ENCODE data around the gene SH3BP4. TPM values are rescaled to one million over a fixed set of nuclear protein-coding genes. Genes with fewer than 3 reads are reported as not detected.

The SH3BP4 gene
- total and polyA plus RNA-seq, 2 of the 8 experiments (the other 6 are each of a cell fraction or from before 2014, with no cell fraction given), result 28.3 to 35.4 TPM

GRCh38 chr2:234960175-234961088, 8.6 kb downstream of the SH3BP4 start:
- peak overlapping the region in 1 of 2 experiments; percentile 19; a peak in 1 of 4 replicates for H3K4me2 ChIP-seq (ENCODE audit: insufficient read depth in 1 of 2, low read depth in 2 of 2, low read length in 2 of 2)
- H4K20me1 ChIP-seq (replicated peaks in 1 of 2; ENCODE audit: control insufficient read depth in 1 of 2, insufficient read depth in 2 of 2, low read length in 2 of 2), result peaks cover 22 to 27% of the 10 kb centered on the region in 2 experiments
- H3K27ac ChIP-seq (ENCODE audit: low read depth, low read length), result no peak overlapping the region
- no peak overlapping the region for H2BK120ac ChIP-seq (replicated peaks; ENCODE audit: low read depth, low read length)
- H2AK5ac ChIP-seq (ENCODE audit: low read depth, low read length), result peak overlapping the region; percentile 85; the same call in 1 of the 2 replicates
- peaks cover 47 to 100% of the 10 kb centered on the region in 2 experiments for H3K79me2 ChIP-seq (ENCODE audit: control insufficient read depth in 1 of 2, insufficient read depth in 2 of 2, low read length in 2 of 2)
- H2AFZ ChIP-seq (ENCODE audit: low read length), result no peak overlapping the region
- no peak overlapping the region for H3K56ac ChIP-seq (replicated peaks; ENCODE audit: insufficient read length, low read depth, low read length)
- FAIRE-seq, result no peak
- no peak for DNase-seq (ENCODE audit: low read depth in 1 of 2, low spot score in 2 of 2)
- H2BK12ac ChIP-seq (ENCODE audit: low read depth, low read length), result no peak overlapping the region
- H3K9ac ChIP-seq (replicated peaks in 1 of 4; ENCODE audit: extremely low read depth in 1 of 4, low read depth in 3 of 4, low read length in 3 of 4), result no peak overlapping the region
- ChIA-PET POLR2A (ENCODE audit: partially characterized antibody) (no interaction called here), CTCF (ENCODE audit: partially characterized antibody) (interaction anchor here (0.8 to 1.0 kb wide), 2 partner anchors 79 to 415 kb away, joined by 3 to 4 read pairs; no protein-coding TSS in a partner anchor)
- H3K9me3 ChIP-seq (ENCODE audit: insufficient read depth in 2 of 2, low read depth in 1 of 2, low read length in 1 of 2), result no peaks in the 10 kb centered on the region
- H4K91ac ChIP-seq (replicated peaks; ENCODE audit: insufficient read length, low read length), result no peak overlapping the region
- no peak overlapping the region for H2BK5ac ChIP-seq (ENCODE audit: low read depth, low read length)
- H3K79me1 ChIP-seq (ENCODE audit: low read depth, low read length), result peaks cover 22% of the 10 kb centered on the region
- WGBS, 2 experiments (ENCODE audit: extremely low coverage in 1 of 2, insufficient coverage in 1 of 2, insufficient read length in 1 of 2, insufficient replicate concordance in 2 of 2, low coverage in 1 of 2, low lambda C conversion rate in 2 of 2, missing lambda C conversion rate in 1 of 2), result 88% methylated on average over 13 of the region's 13 CpGs; no CpG with 5 or more reads in 1 of the 2 experiments
- H3K18ac ChIP-seq (ENCODE audit: extremely low read depth, low read length), result no peak overlapping the region; the same call in 1 of the 2 replicates
- no peak overlapping the region for H3K4ac ChIP-seq (replicated peaks; ENCODE audit: insufficient read length, low read depth, low read length)
- no peak overlapping the region for H3K4me3 ChIP-seq (ENCODE audit: extremely low read depth in 1 of 4, insufficient read depth in 2 of 4, low read depth in 3 of 4, low read length in 4 of 4)
- peaks cover 4 to 27% (median 23%) of the 10 kb centered on the region in 4 experiments for H3K4me1 ChIP-seq (replicated peaks in 1 of 4; ENCODE audit: control insufficient read depth in 3 of 4, insufficient read depth in 4 of 4, low read length in 3 of 4)
- H3K14ac ChIP-seq (ENCODE audit: insufficient read length), result no peak overlapping the region
- no peak overlapping the region for H4K5ac ChIP-seq (ENCODE audit: insufficient read length, low read depth, low read length)
- H3K27me3 ChIP-seq (replicated peaks in 1 of 4; ENCODE audit: control insufficient read depth in 3 of 4, extremely low read depth in 1 of 4, insufficient read depth in 3 of 4, low read length in 3 of 4), result no peaks in the 10 kb centered on the region
- no peak overlapping the region for H4K8ac ChIP-seq (ENCODE audit: extremely low read depth, insufficient read depth, low read length)
- no peaks in the 10 kb centered on the region; a peak in 1 of 8 replicates for H3K36me3 ChIP-seq (ENCODE audit: control insufficient read depth in 2 of 4, insufficient read depth in 4 of 4, low read length in 3 of 4)
- no peak overlapping the region for H2BK20ac ChIP-seq (ENCODE audit: low read length)
- no peak overlapping the region for H3K23ac ChIP-seq (ENCODE audit: insufficient read length)
- no peaks in the 10 kb centered on the region for H3K23me2 ChIP-seq (ENCODE audit: low read depth, low read length)
- H2BK15ac ChIP-seq (ENCODE audit: low read length), result no peak overlapping the region
- TF ChIP-seq CBX8 (IDR thresholded peaks at IDR 0.05; ENCODE audit: borderline replicate concordance, low read depth, low read length) (no peak), GTF2F1 (IDR thresholded peaks at IDR 0.05; ENCODE audit: borderline replicate concordance, low read depth, low read length) (no peak), CHD1 (IDR thresholded peaks at IDR 0.05; ENCODE audit: low read depth, low read length) (no peak), FOSL1 (IDR thresholded peaks at IDR 0.05; ENCODE audit: insufficient read depth, low read depth, low read length) (no peak), EGR1 (IDR thresholded peaks at IDR 0.05; ENCODE audit: borderline replicate concordance, low read depth, low read length) (no peak), HDAC6 (IDR thresholded peaks at IDR 0.05; ENCODE audit: low read depth, low read length) (no peak), ATF3 (IDR thresholded peaks at IDR 0.05; ENCODE audit: insufficient read depth, low read depth, low read length) (no peak), MAX (IDR thresholded peaks at IDR 0.05) (no peak), CBX5 (IDR thresholded peaks at IDR 0.05; ENCODE audit: low read depth, low read length) (no peak), MAFK (IDR thresholded peaks at IDR 0.05; ENCODE audit: low read depth, low read length) (no peak), CHD2 (IDR thresholded peaks at IDR 0.05; ENCODE audit: low read length) (no peak)
